OCI-LY7 (cell line): ENCODE results near the gene TANC1. TPM values are rescaled to one million over a fixed set of nuclear protein-coding genes. Genes with fewer than 3 reads are reported as not detected.

ENCODE experiments used
- BruUV-seq: library from RNA; stranded (reverse); fragments of 400-500 nt; replicated peaks from 2 replicates; lab custom pipeline; 2021; lab: Mats Ljungman, UMichigan
- CTCF ChIA-PET: fragments of 300-600 bp; sonication (Branson Sonifier 250); formaldehyde crosslinking; loops from one replicate; lab custom pipeline; 2022; ENCODE audit warnings: antibody characterized with exemption; ENCODE audit not compliant: unreplicated experiment; lab: Charles Lee
- POLR2A ChIA-PET: fragments of 300-600 bp; sonication (Branson Sonifier 250); formaldehyde crosslinking; loops from one replicate; lab custom pipeline; 2022; ENCODE audit warnings: antibody characterized with exemption; lab: Charles Lee
- DNase-seq: peaks from one replicate; pipeline ENCODE4 v3.0.0-alpha.2; 2015; ENCODE audit warnings: low spot score
- H2AFZ ChIP-seq: fragments of 200-600 bp; sonication (generic), shearing (Covaris generic); 2 replicates; pipeline ENCODE4 v1.6.1; 2014; ENCODE audit warnings: mild to moderate bottlenecking, antibody characterized with exemption, low read length, moderate library complexity
- H3K27ac ChIP-seq: fragments of 200-600 bp; sonication (generic); 2 replicates; pipeline ENCODE4 v1.5.1; 2014; ENCODE audit warnings: mixed run types, low read depth, mild to moderate bottlenecking, moderate library complexity, low read length, inconsistent platforms; ENCODE audit not compliant: poor library complexity, severe bottlenecking
- H3K36me3 ChIP-seq: fragments of 200-600 bp; sonication (generic); 2 replicates; pipeline ENCODE4 v1.6.1; 2014; ENCODE audit warnings: mild to moderate bottlenecking, antibody characterized with exemption, low read length, moderate library complexity, mixed read lengths; ENCODE audit not compliant: insufficient read depth
- H3K4me1 ChIP-seq: fragments of 200-600 bp; sonication (generic); 2 replicates; pipeline ENCODE4 v1.5.1; 2014; ENCODE audit warnings: mild to moderate bottlenecking, low read length; ENCODE audit not compliant: insufficient read depth, poor library complexity, severe bottlenecking
- H3K4me2 ChIP-seq: fragments of 200-600 bp; sonication (generic); 2 replicates; pipeline ENCODE4 v1.6.1; 2014; ENCODE audit warnings: mild to moderate bottlenecking, low read length
- H3K4me3 ChIP-seq: fragments of 200-600 bp; sonication (generic); 2 replicates; pipeline ENCODE4 v1.5.1; 2014; ENCODE audit warnings: mild to moderate bottlenecking, low read depth, low read length; ENCODE audit not compliant: poor library complexity, severe bottlenecking
- H3K79me2 ChIP-seq: fragments of 200-600 bp; sonication (generic); 2 replicates; pipeline ENCODE4 v1.6.1; 2016; ENCODE audit warnings: low read depth, mild to moderate bottlenecking, low read length, moderate library complexity, mixed read lengths; ENCODE audit not compliant: insufficient read depth
- H3K9me2 ChIP-seq: fragments of 200-600 bp; sonication (generic); 2 replicates; pipeline ENCODE4 v1.6.1; 2016; ENCODE audit warnings: mild to moderate bottlenecking, low read length, mixed read lengths; ENCODE audit not compliant: insufficient read depth
- H3K9me3 ChIP-seq: fragments of 200-600 bp; sonication (generic); 2 replicates; pipeline ENCODE4 v1.6.1; 2014; ENCODE audit warnings: mild to moderate bottlenecking, mixed run types, low read length, mixed read lengths
- H4K20me1 ChIP-seq: fragments of 200-600 bp; sonication (generic); 2 replicates; pipeline ENCODE4 v1.6.1; 2014; ENCODE audit warnings: mild to moderate bottlenecking, antibody characterized with exemption, low read length, moderate library complexity, mixed read lengths; ENCODE audit not compliant: insufficient read depth
- EZH2phosphoT487 ChIP-seq: fragments of 200-600 bp; sonication (generic); IDR thresholded peaks from 2 replicates; pipeline ENCODE4 v1.6.1; 2018; ENCODE audit warnings: low read depth, borderline replicate concordance, mild to moderate bottlenecking, mixed run types, antibody characterized with exemption, low read length, moderate library complexity, mixed read lengths
- intact Hi-C: fragments of 100-400 bp; cut with micrococcal nuclease; formaldehyde crosslinking; loops from one replicate; pipeline ENCODE4 v1.10.0; 2022; ENCODE audit not compliant: unreplicated experiment
- total RNA-seq, 2 experiments: library from RNA; depleted of rRNA in 1 of 2; stranded (reverse); fragments of >200 nt in 1 of 2; shearing (Covaris generic) in 1 of 2; gene quantifications; 2 replicates each; pipeline ENCODE4 v1.2.3, GENCODE V29; 2014 to 2022
- TF ChIP-seq, protein P1 (sequence below): fragments of 200-600 bp; sonication (generic); conservative IDR thresholded peaks from 2 replicates; pipeline ENCODE4 v1.5.1; 2014; ENCODE audit warnings: mild to moderate bottlenecking, antibody characterized with exemption, low read length, moderate library complexity, mixed read lengths

Gene TANC1
- total RNA-seq, 2 experiments from 2014 or later, result 0.04 TPM; not detected in 1

DNA sequence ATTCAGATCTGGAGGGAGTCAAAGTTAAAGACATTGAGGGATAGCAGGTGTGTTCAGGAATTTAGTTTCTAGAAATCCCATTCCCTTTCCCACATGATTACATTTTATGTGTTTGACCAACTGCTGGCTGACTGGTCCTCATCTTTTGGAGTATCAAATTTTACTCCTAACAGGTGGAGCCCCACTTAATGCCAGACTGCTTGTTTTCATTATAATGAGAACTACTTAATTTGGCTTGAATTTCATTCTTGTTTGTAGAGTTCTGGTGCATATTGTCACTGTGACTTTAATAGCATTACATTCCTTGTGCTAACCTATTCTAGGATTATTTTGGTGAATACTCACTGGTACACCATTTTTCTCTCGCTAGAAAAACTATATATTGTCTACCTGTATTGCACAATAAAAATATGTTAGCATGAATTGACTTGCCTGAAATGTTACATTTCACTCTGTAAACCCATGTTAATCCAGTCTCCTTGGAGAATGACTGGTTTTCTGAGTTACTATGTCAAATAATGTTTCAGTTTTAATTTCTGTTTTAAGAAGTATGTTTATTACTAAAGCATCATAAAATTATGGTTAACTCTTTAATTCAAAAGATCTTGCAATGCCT is 98.2 kb downstream of the TANC1 start:
- intact Hi-C loops, result no loop called here
- BruUV-seq, result no TSS peak
- ChIA-PET POLR2A (no interaction called here), CTCF (no interaction called here)
- TF ChIP-seq EZH2phosphoT487, result no peak
- TF ChIP-seq, protein P1, sequence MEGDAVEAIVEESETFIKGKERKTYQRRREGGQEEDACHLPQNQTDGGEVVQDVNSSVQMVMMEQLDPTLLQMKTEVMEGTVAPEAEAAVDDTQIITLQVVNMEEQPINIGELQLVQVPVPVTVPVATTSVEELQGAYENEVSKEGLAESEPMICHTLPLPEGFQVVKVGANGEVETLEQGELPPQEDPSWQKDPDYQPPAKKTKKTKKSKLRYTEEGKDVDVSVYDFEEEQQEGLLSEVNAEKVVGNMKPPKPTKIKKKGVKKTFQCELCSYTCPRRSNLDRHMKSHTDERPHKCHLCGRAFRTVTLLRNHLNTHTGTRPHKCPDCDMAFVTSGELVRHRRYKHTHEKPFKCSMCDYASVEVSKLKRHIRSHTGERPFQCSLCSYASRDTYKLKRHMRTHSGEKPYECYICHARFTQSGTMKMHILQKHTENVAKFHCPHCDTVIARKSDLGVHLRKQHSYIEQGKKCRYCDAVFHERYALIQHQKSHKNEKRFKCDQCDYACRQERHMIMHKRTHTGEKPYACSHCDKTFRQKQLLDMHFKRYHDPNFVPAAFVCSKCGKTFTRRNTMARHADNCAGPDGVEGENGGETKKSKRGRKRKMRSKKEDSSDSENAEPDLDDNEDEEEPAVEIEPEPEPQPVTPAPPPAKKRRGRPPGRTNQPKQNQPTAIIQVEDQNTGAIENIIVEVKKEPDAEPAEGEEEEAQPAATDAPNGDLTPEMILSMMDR, result no peak
- Histone ChIP-seq H2AFZ (no peak overlapping the region), H3K9me2 (no peaks in the 10 kb centered on the region), H3K4me2 (no peak overlapping the region), H3K79me2 (no peaks in the 10 kb centered on the region), H3K4me1 (no peaks in the 10 kb centered on the region), H4K20me1 (no peaks in the 10 kb centered on the region), H3K4me3 (no peak overlapping the region), H3K36me3 (no peaks in the 10 kb centered on the region), H3K27ac (no peak overlapping the region), H3K9me3 (no peaks in the 10 kb centered on the region)
- no peak for DNase-seq

DNA sequence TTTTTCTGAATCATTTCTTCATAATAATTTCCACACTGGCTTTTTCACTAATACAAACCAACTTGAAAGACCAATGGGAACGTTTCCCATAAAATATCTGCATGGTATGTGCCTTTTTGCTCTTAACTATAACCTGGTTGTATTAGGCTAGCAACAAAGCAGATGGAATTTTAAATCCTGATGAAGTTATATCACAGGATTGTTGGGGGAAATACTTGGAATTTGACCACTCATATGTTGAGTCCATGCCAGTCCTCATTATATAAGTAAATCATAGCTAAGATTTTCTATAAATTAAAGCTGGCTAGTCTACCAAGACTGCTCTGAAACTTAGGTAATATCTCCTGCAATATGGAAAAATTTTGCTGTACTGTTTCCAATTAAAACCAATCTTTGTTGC is 99.5 kb downstream of the TANC1 start:
- Histone ChIP-seq H3K4me2 (no peak overlapping the region), H2AFZ (no peak overlapping the region), H3K9me2 (no peaks in the 10 kb centered on the region), H3K36me3 (no peaks in the 10 kb centered on the region), H3K4me3 (no peak overlapping the region), H3K79me2 (no peaks in the 10 kb centered on the region), H3K27ac (no peak overlapping the region), H3K4me1 (no peaks in the 10 kb centered on the region), H4K20me1 (no peaks in the 10 kb centered on the region), H3K9me3 (no peaks in the 10 kb centered on the region)
- no peak for DNase-seq
- intact Hi-C loops, result no loop called here
- CTCF ChIA-PET, result no interaction called here
- TF ChIP-seq EZH2phosphoT487, result no peak
- no TSS peak for BruUV-seq
- POLR2A ChIA-PET, result no interaction called here

DNA sequence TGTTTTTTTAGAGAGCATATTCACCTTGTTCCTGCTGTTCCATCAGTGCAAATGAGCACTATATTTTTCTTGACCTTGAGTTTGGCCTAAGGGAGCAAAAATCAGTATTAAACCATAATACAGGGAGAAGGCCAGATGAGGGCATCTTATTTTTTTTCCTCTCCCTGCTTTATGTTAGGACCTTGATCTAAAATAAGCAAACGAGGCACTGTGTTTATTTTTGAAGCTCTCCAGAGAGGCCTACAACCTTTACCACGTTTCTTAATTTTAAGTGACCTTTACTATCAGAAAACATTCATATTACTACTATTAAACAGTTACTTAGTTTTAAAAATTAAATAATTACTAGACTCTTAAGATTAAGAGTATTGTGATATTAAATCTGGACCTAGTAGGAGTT is 100.8 kb downstream of the TANC1 start:
- Histone ChIP-seq H3K4me3 (no peak overlapping the region), H3K36me3 (no peaks in the 10 kb centered on the region), H2AFZ (no peak overlapping the region), H3K4me2 (no peak overlapping the region), H3K79me2 (no peaks in the 10 kb centered on the region), H3K9me3 (no peaks in the 10 kb centered on the region), H3K9me2 (no peaks in the 10 kb centered on the region), H3K4me1 (no peaks in the 10 kb centered on the region), H4K20me1 (no peaks in the 10 kb centered on the region), H3K27ac (no peak overlapping the region)
- intact Hi-C loops, result no loop called here
- BruUV-seq, result no TSS peak
- POLR2A ChIA-PET, result no interaction called here
- no peak for DNase-seq
- no peak for TF ChIP-seq EZH2phosphoT487
- TF ChIP-seq, protein P1, result no peak
- CTCF ChIA-PET, result interaction anchor here (0.6 kb wide), 1 partner anchor 1589 kb away, joined by 5 read pairs; no protein-coding TSS in a partner anchor
